Stimulated activated CD8-positive, alpha-beta memory T cell treated with anti-CD3 and anti-CD28 coated beads, Interleukin-4, amount 100 ng/mL, for 4 hours (primary cell): Measurements from ENCODE around the gene ADPRS.

Experiments
- DNase-seq, 2 donors: peaks; one replicate each; pipeline ENCODE4 v3.0.0-alpha.2; 2020; ENCODE audit warnings: low read depth in 2 of 2, low spot score in 1 of 2

The ADPRS gene

DNA sequence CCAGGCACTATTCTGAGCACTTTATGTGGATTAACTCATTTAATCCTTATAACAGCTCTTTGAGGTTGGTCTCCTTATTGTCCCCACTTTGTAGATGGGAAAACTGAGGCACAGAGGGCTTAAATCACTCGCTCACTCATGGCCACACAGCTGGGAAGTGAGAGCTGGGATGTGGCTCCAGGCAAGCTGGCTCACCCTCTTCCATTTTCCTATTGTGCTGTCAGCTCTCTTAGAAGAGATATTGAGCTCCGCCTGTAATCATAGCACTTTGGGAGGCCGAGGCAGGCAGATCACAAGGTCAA is 40.2 kb downstream of the ADPRS start:
- no peak for DNase-seq

DNA sequence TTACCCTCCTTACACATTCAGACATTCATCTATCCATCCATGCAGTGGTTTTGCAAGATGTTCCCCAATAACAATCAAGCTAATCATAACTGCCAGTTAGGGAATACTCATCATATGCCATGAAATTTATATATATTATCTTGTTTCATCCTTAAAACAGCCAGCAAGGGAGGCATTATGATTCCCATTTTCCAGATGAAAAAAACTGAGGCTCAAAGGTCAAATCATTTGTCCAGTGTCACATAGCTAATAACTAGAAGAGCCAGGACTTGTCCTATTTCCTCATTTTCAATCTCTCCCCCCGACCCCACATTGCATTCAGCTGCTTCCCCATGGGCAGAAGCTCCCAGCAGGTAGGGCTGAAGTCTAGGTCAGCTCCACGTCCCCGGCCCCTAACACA is 43.3 kb downstream of the ADPRS start:
- no peak for DNase-seq

DNA sequence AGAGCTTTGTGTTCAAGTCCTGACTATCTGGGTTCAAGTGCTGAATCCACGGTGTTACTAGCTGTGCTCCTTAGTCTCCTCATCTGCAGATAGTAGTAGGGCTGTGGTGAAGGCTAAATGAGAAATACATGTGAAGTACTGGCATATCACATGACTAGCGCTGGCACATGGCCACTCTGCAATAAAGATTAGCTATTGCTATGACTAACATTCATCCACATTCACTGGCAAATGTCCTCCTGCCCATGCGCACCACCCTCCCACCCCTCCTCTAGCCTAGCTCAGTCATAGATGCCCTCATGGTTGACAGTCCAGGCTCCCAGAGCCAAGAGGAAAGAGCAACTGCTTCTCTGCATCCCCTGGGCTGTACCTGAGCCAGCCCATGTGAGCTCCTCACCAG is 44.8 kb downstream of the ADPRS start:
- DNase-seq, result no peak

DNA sequence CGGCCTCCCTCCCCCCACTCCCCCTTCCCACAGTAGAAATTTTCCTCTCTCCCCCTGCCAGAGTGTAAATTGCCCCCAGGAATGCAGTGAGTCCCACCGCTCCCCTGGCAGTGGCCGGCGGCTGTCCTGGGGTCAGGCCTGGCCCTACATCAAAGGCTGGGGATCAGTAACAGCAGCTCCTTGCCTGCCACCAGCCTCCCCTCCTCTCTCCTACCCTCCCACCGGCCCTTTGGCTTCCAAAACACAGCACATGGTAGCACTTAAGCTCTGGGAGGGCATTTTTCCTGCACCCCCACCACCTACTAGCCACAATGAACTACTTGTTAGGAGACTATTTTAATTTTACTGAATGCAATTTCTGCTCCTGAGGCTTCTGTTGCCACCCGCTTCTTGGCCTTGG is 45.3 kb downstream of the ADPRS start:
- DNase-seq, result no peak

DNA sequence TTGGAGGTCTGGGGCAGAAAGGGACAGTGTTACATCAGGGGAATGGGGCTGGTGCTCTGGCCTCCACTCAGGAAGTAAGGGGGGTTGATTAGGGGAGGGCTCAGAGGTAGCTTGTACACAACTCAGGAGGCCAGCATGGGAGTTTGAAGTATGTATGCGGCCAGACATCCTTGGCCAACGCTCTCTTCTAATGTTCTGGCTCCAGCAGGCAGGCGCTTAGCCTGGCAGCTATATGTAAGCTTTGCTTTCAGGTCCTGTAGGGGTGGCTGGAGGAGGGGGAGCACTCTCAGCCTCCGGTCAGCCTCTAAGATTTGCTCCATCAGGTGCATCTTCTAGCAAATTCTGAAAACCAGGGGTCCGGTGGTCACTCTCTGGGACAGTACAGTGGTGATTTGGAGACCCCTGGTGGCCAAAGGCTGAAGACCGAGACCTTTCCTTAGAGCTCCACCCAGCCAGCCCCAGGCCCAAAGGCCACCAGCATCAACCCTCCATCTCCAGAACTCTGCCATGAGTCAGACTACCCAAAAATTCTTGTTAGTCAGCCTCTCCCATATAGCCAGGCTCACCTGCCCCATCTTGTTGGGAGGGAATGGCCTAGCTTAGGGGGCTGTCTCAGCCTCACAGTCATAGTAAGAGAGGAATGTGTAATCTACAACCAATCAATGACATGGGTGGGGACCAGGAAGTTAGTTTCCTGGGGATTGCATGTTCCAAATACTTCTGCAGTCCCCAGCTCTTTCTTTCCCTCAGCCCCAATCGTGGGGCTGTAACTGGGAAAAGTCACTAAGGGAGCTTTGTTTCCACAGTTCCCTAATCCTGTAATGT is 46.0 kb downstream of the ADPRS start:
- DNase-seq, result no peak

DNA sequence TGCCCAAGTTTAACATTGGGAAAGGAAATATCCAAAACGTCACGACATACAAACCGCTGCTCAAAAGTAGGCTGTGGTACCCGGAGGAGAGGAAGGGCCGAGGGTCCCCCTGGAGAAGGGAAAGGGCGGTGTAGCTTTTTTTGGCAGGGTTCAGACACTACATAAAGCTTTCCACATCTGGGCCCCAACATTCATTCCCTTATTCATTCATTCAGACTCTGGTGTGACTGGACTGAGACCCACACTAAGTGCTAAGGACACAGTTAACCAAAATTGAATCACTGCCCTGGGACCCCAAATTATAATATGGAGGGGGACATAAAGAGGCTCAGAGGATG is 46.6 kb downstream of the ADPRS start:
- DNase-seq, result no peak

DNA sequence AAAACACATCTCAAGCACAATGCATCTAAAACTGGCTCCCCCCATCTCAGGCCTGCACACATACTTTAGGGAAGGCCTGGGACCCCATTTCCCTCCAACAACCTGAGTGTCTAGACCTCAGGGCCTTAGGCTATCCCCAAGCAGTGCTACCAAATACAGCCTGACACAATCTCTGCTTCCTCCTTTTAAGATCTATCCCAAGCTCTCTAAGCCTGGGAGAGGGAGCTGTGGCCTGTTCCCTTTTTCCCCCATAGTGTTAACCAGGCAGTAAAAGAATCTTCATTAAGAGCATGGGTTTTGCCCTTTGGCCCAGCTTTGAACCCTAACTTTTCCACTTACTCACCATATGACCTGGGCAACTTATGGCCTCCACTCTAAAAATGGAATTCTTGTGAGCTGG is 47.1 kb downstream of the ADPRS start:
- no peak for DNase-seq

DNA sequence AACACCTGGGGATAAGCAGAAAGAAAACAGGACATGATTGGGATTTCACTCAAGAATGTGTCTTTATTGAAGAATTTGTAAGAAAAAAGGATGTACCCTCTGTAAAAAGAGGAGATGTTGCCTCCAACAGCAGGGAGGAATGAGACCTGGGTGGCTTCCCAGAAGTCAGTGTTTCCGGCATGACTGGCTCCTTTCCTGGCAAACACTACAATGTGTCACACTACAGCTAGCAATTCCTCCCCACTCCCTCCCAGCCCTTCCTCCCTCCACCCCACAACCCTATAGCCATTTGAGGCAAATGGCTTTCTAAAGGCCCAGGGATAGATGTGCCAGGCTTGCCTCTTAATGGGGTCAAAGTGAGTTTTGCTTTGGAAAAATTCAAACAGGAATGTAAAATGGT is 47.8 kb downstream of the ADPRS start:
- no peak for DNase-seq

DNA sequence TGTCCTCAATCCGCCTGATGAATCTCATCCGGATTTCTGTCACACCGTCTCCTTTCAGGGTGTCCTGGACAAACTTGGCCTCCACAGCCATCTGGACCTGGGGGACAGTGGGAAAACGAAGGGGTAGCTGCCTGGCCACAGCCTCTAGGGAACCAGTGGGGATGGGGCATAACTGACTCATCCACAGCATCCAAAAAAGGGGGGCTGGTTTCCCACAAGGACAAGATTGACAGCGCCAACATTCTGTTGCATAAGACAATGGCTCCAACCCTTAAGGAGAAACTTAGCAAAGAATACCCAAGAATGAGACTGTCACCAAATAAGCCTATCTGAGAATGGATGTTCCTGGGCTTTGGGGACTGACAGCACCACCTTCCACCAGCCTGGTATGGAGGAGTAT is 48.5 kb downstream of the ADPRS start:
- DNase-seq, result no peak

DNA sequence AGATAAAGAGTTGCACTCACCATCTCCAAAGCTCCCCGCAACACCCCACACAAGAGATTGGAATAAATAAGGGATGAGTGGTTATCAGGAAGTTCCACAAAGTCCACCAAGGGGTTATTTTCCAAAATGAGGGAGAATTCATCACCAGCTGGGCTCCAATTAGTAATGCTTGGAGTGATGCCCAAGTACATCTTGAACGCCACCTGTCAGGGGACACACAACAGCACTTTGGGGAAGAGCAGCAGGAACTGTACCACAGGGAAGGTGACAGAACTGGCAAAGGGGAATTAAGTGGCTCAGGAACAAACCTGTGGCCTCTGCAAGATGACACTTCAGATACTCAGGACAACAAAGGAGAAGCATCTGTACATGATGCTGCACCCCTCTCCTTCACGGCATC is 49.1 kb downstream of the ADPRS start:
- DNase-seq, result no peak

DNA sequence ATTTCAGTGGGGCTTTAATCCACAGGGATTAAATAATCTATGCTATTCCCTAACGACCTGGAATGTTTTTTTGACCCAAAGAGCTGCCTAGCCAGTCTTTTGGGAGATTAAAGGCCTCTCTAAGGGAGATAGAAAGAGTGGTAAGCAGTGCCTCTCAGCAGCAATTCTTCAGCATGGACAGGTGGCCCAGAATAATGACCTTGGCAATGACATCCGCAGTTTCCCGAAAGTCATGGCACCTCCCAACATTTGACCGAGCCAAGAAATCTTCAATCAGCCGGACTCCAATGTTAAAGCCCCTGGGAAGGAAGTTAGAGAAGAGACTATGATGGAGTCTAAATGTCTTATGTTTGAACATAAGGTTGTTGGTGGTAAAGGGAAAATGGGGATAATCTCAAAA is 50.8 kb downstream of the ADPRS start:
- DNase-seq, result no peak

DNA sequence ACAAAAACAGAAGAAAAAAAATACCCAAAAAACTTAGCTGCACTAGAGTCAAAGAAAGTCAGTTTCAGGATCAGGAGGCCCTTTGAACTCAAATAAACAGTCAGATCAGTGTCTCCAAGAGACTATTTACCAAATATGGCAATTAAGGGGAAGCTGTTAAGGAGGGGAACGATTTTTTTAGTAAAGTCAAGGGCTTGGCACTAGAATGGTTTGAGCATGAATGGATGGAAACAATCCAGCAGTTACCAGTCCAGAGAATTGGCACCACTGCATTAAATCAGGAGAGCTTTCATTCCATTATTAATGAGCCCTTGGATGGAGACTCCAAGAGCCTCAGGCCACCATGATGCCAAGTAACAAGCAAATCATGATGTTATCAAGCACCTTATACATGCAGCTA is 53.4 kb downstream of the ADPRS start:
- no peak for DNase-seq

DNA sequence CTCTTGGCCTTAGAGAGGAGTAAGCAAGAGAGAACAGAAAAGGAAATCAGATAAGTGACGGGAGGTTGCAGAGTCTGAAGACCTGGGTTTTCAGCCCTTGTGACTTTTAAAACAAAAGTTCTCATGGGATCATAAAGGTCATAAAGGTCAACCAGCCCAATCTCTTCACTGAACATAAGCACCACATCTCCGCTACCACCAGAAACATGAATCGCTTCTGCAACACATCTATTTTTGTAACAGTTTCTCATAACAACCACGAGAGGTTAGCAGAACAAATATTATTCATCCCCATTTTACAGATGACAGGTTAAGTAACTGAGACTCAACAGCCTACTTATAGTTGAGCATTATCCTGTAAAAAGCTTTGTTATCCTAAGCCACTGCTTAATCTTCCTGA is 54.7 kb downstream of the ADPRS start:
- DNase-seq, result no peak
